SH-SY5Y (cell line): ENCODE results near the gene HOXD3.

Source experiments
- GATA2 ChIP-seq: IDR thresholded peaks from 2 replicates; pipeline ENCODE4 v1.6.1; 2011; ENCODE audit warnings: mild to moderate bottlenecking, low read depth, low read length
- GATA3 ChIP-seq: IDR thresholded peaks from 2 replicates; pipeline ENCODE4 v1.6.1; 2011; ENCODE audit warnings: low read depth, mild to moderate bottlenecking, low read length, moderate library complexity

The HOXD3 gene

GRCh38 chr2:176147800-176148496 lies 9.2 kb upstream of the HOXD3 start:
- TF ChIP-seq GATA2 (no peak), GATA3 (no peak)

GRCh38 chr2:176148751-176149421 lies 8.2 kb upstream of the HOXD3 start:
- TF ChIP-seq GATA2 (no peak), GATA3 (no peak)

GRCh38 chr2:176149481-176149938 lies 7.6 kb upstream of the HOXD3 start:
- TF ChIP-seq GATA3 (no peak), GATA2 (no peak)

- no peak for TF ChIP-seq GATA3
- no peak for TF ChIP-seq GATA2
Observed at GRCh38 chr2:176149939-176150583, 7.0 kb upstream of the HOXD3 start.

- TF ChIP-seq GATA2 (no peak), GATA3 (no peak)
Observed at GRCh38 chr2:176150584-176151441, 6.3 kb upstream of the HOXD3 start.

GRCh38 chr2:176151442-176152287 lies 5.4 kb upstream of the HOXD3 start, which contains the start of gene HOXD4:
HOXD4 (plus strand) TSS chr2:176151550; CDS start chr2:176151634, 84 bp downstream.
- TF ChIP-seq GATA2 (no peak), GATA3 (no peak)

GRCh38 chr2:176152350-176153181 lies 4.5 kb upstream of the HOXD3 start:
- TF ChIP-seq GATA2 (no peak), GATA3 (no peak)

GRCh38 chr2:176154576-176155252 lies 2.4 kb upstream of the HOXD3 start:
- TF ChIP-seq GATA3 (no peak), GATA2 (no peak)

- TF ChIP-seq GATA3 (no peak), GATA2 (no peak)
Observed at GRCh38 chr2:176155356-176156044, 1.6 kb upstream of the HOXD3 start.

- TF ChIP-seq GATA2 (no peak), GATA3 (no peak)
Observed at GRCh38 chr2:176156301-176156806, 753 bp upstream of the HOXD3 start.
